H9 (cell line): ENCODE results near the gene ZNF117. TPM values are rescaled to one million over a fixed set of nuclear protein-coding genes. Genes with fewer than 3 reads are reported as not detected.

Source experiments
- DNase-seq: peaks from one replicate; pipeline ENCODE4 v3.0.0-alpha.2; 2017
- H2AFZ ChIP-seq: one replicate; pipeline ENCODE4 v1.6.1; 2013; ENCODE audit warnings: mild to moderate bottlenecking, low read length, control low read depth, moderate library complexity
- H2AK5ac ChIP-seq: 2 replicates; pipeline ENCODE4 v1.6.1; 2013; ENCODE audit warnings: low read length, control low read depth, mixed read lengths; ENCODE audit not compliant: insufficient read length
- H2BK120ac ChIP-seq: one replicate; pipeline ENCODE4 v1.6.1; 2013; ENCODE audit warnings: low read depth, mild to moderate bottlenecking, low read length, control low read depth, inconsistent platforms; ENCODE audit not compliant: poor library complexity, severe bottlenecking
- H2BK12ac ChIP-seq: 2 replicates; pipeline ENCODE4 v1.6.1; 2013; ENCODE audit warnings: low read length, control low read depth, mixed read lengths, low read depth; ENCODE audit not compliant: insufficient read length
- H2BK15ac ChIP-seq: 2 replicates; pipeline ENCODE4 v1.6.1; 2013; ENCODE audit warnings: low read depth, low read length, control low read depth
- H2BK20ac ChIP-seq: one replicate; pipeline ENCODE4 v1.6.1; 2013; ENCODE audit warnings: low read depth, mild to moderate bottlenecking, low read length, control low read depth, inconsistent platforms; ENCODE audit not compliant: poor library complexity, severe bottlenecking
- H2BK5ac ChIP-seq: 2 replicates; pipeline ENCODE4 v1.6.1; 2013; ENCODE audit warnings: low read length, control low read depth, mixed read lengths; ENCODE audit not compliant: insufficient read length
- H3K14ac ChIP-seq: 2 replicates; pipeline ENCODE4 v1.6.1; 2013; ENCODE audit warnings: low read length, control low read depth; ENCODE audit not compliant: insufficient read depth
- H3K18ac ChIP-seq: 2 replicates; pipeline ENCODE4 v1.6.1; 2013; ENCODE audit warnings: low read depth, mild to moderate bottlenecking, mixed read lengths, low read length, control low read depth; ENCODE audit not compliant: insufficient read length
- H3K23ac ChIP-seq: 2 replicates; pipeline ENCODE4 v1.6.1; 2013; ENCODE audit warnings: low read length, control low read depth, mixed read lengths, low read depth; ENCODE audit not compliant: insufficient read length
- H3K23me2 ChIP-seq: 2 replicates; pipeline ENCODE4 v1.6.1; 2013; ENCODE audit warnings: low read depth, mild to moderate bottlenecking, mixed read lengths, low read length, control low read depth; ENCODE audit not compliant: insufficient read length, poor library complexity, severe bottlenecking
- H3K27ac ChIP-seq: 2 replicates; pipeline ENCODE4 v1.5.1; 2013; ENCODE audit warnings: low read length, control low read depth, mixed read lengths, low read depth; ENCODE audit not compliant: insufficient read length
- H3K27me3 ChIP-seq: 2 replicates; pipeline ENCODE4 v1.6.1; 2013; ENCODE audit warnings: low read length, control low read depth, inconsistent platforms; ENCODE audit not compliant: insufficient read depth
- H3K4ac ChIP-seq: 2 replicates; pipeline ENCODE4 v1.6.1; 2013; ENCODE audit warnings: low read depth, mild to moderate bottlenecking, control low read depth, inconsistent platforms, low read length, moderate library complexity
- H3K4me1 ChIP-seq: 2 replicates; pipeline ENCODE4 v1.6.1; 2013; ENCODE audit warnings: low read length, control low read depth, inconsistent platforms; ENCODE audit not compliant: insufficient read depth
- H3K4me2 ChIP-seq: 2 replicates; pipeline ENCODE4 v1.6.1; 2013; ENCODE audit warnings: low read length, control low read depth, mixed read lengths; ENCODE audit not compliant: insufficient read length, insufficient read depth
- H3K56ac ChIP-seq: 2 replicates; pipeline ENCODE4 v1.6.1; 2013; ENCODE audit warnings: low read depth, mild to moderate bottlenecking, mixed read lengths, low read length, control low read depth; ENCODE audit not compliant: insufficient read length
- H3K79me1 ChIP-seq: 2 replicates; pipeline ENCODE4 v1.6.1; 2013; ENCODE audit warnings: low read depth, mild to moderate bottlenecking, moderate library complexity, low read length, control low read depth, inconsistent platforms; ENCODE audit not compliant: insufficient read depth, poor library complexity, severe bottlenecking
- H3K79me2 ChIP-seq: 2 replicates; pipeline ENCODE4 v1.6.1; 2013; ENCODE audit warnings: low read length, control low read depth, inconsistent platforms; ENCODE audit not compliant: insufficient read depth
- H3K9ac ChIP-seq: 2 replicates; pipeline ENCODE4 v1.6.1; 2013; ENCODE audit warnings: low read length, control low read depth, mixed read lengths; ENCODE audit not compliant: insufficient read length; ENCODE audit errors: extremely low read depth
- H3K9me3 ChIP-seq: one replicate; pipeline ENCODE4 v1.6.1; 2013; ENCODE audit warnings: low read depth, low read length, inconsistent platforms; ENCODE audit not compliant: control insufficient read depth
- H3T11ph ChIP-seq: one replicate; pipeline ENCODE4 v1.6.1; 2013; ENCODE audit warnings: mild to moderate bottlenecking, low read length, control low read depth, inconsistent platforms
- H4K20me1 ChIP-seq: one replicate; pipeline ENCODE4 v1.6.1; 2013; ENCODE audit not compliant: control insufficient read depth, insufficient read length, insufficient read depth
- H4K5ac ChIP-seq: 2 replicates; pipeline ENCODE4 v1.6.1; 2013; ENCODE audit warnings: low read depth, mild to moderate bottlenecking, mixed read lengths, low read length, control low read depth; ENCODE audit not compliant: insufficient read length
- H4K8ac ChIP-seq: replicated peaks from 2 replicates; pipeline ENCODE4 v1.6.1; 2013; ENCODE audit warnings: low read length, control low read depth, mixed read lengths, low read depth; ENCODE audit not compliant: insufficient read length
- H4K91ac ChIP-seq: 2 replicates; pipeline ENCODE4 v1.6.1; 2013; ENCODE audit warnings: low read depth, mild to moderate bottlenecking, moderate library complexity, mixed read lengths, low read length, control low read depth; ENCODE audit not compliant: insufficient read length
- H3K27ac Mint-ChIP-seq, 3 experiments: 2 replicates in 2 of 3; 3 replicates in 1 of 3; pipeline ENCODE4 v1.8.0; 2020 to 2021; ENCODE audit warnings: mixed read lengths in 3 of 3, mild to moderate bottlenecking in 1 of 3, moderate library complexity in 1 of 3
- H3K27me3 Mint-ChIP-seq: 2 replicates; pipeline ENCODE4 v1.8.0; 2021; ENCODE audit warnings: low read depth, mild to moderate bottlenecking, moderate library complexity, mixed read lengths
- H3K36me3 Mint-ChIP-seq, 3 experiments: 2 replicates in 2 of 3; 3 replicates in 1 of 3; pipeline ENCODE4 v1.8.0; 2020 to 2021; ENCODE audit warnings: low read depth in 3 of 3, mixed read lengths in 3 of 3; ENCODE audit not compliant: insufficient read depth in 1 of 3
- H3K4me1 Mint-ChIP-seq, 2 experiments: 2 replicates each; pipeline ENCODE4 v1.8.0; 2020; ENCODE audit warnings: mixed read lengths in 2 of 2
- H3K4me3 Mint-ChIP-seq, 2 experiments: 2 replicates in 1 of 2; 3 replicates in 1 of 2; pipeline ENCODE4 v1.8.0; 2020 to 2021; ENCODE audit warnings: mild to moderate bottlenecking in 2 of 2, mixed read lengths in 2 of 2, moderate library complexity in 1 of 2
- H3K9me3 Mint-ChIP-seq, 2 experiments: 2 replicates in 1 of 2; 3 replicates in 1 of 2; pipeline ENCODE4 v1.8.0; 2020; ENCODE audit warnings: mild to moderate bottlenecking in 2 of 2, mixed read lengths in 2 of 2, moderate library complexity in 1 of 2
- CTCF ChIP-seq: fragments of 200-600 bp; sonication (generic); conservative IDR thresholded peaks from 3 replicates; pipeline ENCODE4 v1.8.0; 2021; ENCODE audit warnings: antibody characterized with exemption, mild to moderate bottlenecking
- WGBS: extraction: QIAGEN DNeasy Blood & Tissue Kit; methylation state at CpG from one replicate; pipeline ENCODE4 v1.1.7; 2013; ENCODE audit warnings: missing lambda C conversion rate, low lambda C conversion rate, mixed read lengths; ENCODE audit not compliant: insufficient read length; ENCODE audit errors: extremely low coverage; 5-methylcytosine and 5-hydroxymethylcytosine counted together
- total RNA-seq: library from RNA; stranded (reverse); gene quantifications from 2 replicates; pipeline ENCODE4 v1.2.1, GENCODE V29; 2021

The ZNF117 gene
- total RNA-seq, 1 experiment from 2014 or later = 13.6 TPM

DNA sequence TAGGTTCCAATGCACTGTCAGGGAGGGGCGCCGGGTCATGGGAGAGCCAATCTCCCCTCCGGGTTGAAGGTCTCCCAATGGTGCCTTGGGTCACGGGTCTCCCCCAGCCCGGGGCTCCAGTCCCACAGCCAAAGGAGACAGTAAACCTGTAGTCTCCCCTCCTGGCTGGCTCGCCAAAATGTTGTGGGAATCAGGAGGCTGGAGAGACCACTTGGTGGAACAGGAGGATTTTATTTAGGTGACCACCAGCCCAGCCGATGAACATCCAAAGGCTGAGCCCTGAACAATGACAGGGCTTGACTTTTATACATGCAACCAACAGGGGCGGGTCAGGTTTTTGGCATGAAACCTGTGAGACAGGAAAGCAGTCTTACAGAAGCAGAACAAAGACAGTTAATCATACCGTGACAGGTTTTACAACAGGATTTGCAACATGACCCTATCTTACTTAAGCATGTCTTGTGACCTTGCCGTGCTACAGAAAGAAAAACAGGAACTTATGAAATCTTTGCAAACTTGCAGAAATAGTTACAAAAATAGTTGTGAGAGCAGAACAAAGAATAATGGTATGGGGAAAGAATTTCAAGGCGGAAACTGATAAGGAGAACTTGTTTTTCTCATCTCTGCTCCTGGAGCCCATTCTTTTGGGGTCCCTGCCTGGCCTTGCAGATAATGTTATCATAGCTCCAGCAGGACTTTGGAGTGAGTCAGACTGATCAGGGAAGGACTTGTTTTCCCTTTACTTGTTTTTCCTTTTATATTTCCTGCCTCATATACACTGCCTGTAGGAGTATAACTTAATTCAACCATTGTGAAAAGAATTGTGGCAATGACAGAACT lies 8.5 kb upstream of the ZNF117 start:
- Histone ChIP-seq H4K8ac (no peak overlapping the region), H2BK5ac (no peak overlapping the region), H3K9me3 (peaks cover 26% of the 10 kb centered on the region), H3K79me2 (peaks cover 3% of the 10 kb centered on the region; the same call in 1 of the 2 replicates), H3K4me2 (no peak overlapping the region), H3K79me1 (no peaks in the 10 kb centered on the region), H3K27ac (no peak overlapping the region), H3K18ac (no peak overlapping the region), H3T11ph (no peak overlapping the region), H3K4ac (no peak overlapping the region), H4K5ac (no peak overlapping the region), H3K23me2 (no peaks in the 10 kb centered on the region), H3K9ac (no peak overlapping the region), H3K56ac (no peak overlapping the region), H4K20me1 (no peaks in the 10 kb centered on the region), H3K4me1 (no peaks in the 10 kb centered on the region; the same call in 1 of the 2 replicates), H2BK15ac (no peak overlapping the region), H3K14ac (no peak overlapping the region), H2AFZ (no peak overlapping the region), H4K91ac (no peak overlapping the region), H3K23ac (no peak overlapping the region), H2AK5ac (no peak overlapping the region), H2BK12ac (no peak overlapping the region), H2BK120ac (no peak overlapping the region), H3K27me3 (no peaks in the 10 kb centered on the region), H2BK20ac (no peak overlapping the region)
- H3K36me3 Mint-ChIP-seq = peaks cover 72 to 83% (median 76%) of the 10 kb centered on the region in 3 experiments
- no peak overlapping the region for H3K27ac Mint-ChIP-seq
- peaks cover 69 to 81% of the 10 kb centered on the region in 2 experiments for H3K9me3 Mint-ChIP-seq
- no peaks in the 10 kb centered on the region for H3K27me3 Mint-ChIP-seq
- no CpG with 5 or more reads among the region's 11 CpGs for WGBS
- DNase-seq = no peak
- TF ChIP-seq CTCF = no peak
- peaks cover 16 to 20% of the 10 kb centered on the region in 2 experiments for H3K4me1 Mint-ChIP-seq
- H3K4me3 Mint-ChIP-seq = no peak overlapping the region
